Activated B cell treated with CpG ODN at 0.5 μM for 24 hours (primary cell): ENCODE measurements around the gene FKBP11. TPM values are rescaled to one million over a fixed set of nuclear protein-coding genes. Genes with fewer than 3 reads are reported as not detected.

Experiments used
- ATAC-seq: fragments of 200-7000 bp; cut with Tn5 transposase; one replicate; pipeline ENCODE4 v1.10.0; 2021; ENCODE audit warnings: low read depth, mild to moderate bottlenecking, moderate library complexity
- CTCF ChIA-PET: fragments of 350-600 bp; sonication (Branson Sonifier 250); formaldehyde crosslinking; loops from one replicate; lab custom pipeline; 2021; ENCODE audit warnings: antibody characterized with exemption; lab: Charles Lee
- POLR2A ChIA-PET: fragments of 350-600 bp; sonication (Branson Sonifier 250); formaldehyde crosslinking; loops from one replicate; lab custom pipeline; 2021; ENCODE audit warnings: antibody characterized with exemption; lab: Charles Lee
- DNase-seq: peaks from one replicate; pipeline ENCODE4 v3.0.0; 2022
- H3K27ac Mint-ChIP-seq: one replicate; pipeline ENCODE4 v1.8.0; 2020; ENCODE audit warnings: mixed read lengths
- H3K27me3 Mint-ChIP-seq: one replicate; pipeline ENCODE4 v1.8.0; 2021; ENCODE audit warnings: mixed read lengths
- H3K36me3 Mint-ChIP-seq: one replicate; pipeline ENCODE4 v1.8.0; 2021; ENCODE audit warnings: low read depth, mixed read lengths
- H3K4me1 Mint-ChIP-seq: one replicate; pipeline ENCODE4 v1.8.0; 2021; ENCODE audit warnings: mixed read lengths
- H3K4me3 Mint-ChIP-seq: one replicate; pipeline ENCODE4 v1.8.0; 2020; ENCODE audit warnings: mild to moderate bottlenecking, mixed read lengths
- H3K9me3 Mint-ChIP-seq: one replicate; pipeline ENCODE4 v1.8.0; 2020; ENCODE audit warnings: mixed read lengths
- CTCF ChIP-seq: fragments of 200-600 bp; IDR thresholded peaks from one replicate; pipeline ENCODE4 v1.8.0; 2022; ENCODE audit warnings: antibody characterized with exemption, mild to moderate bottlenecking
- intact Hi-C: fragments of 100-400 bp; cut with micrococcal nuclease; formaldehyde crosslinking; loops from one replicate; pipeline ENCODE4 v1.15.1; 2024
- total RNA-seq: library from RNA; stranded (reverse); gene quantifications from 2 replicates; pipeline ENCODE4 v1.2.3, GENCODE V29; 2022

FKBP11 gene
- total RNA-seq, 1 donor from 2014 or later = 22.9 TPM

DNA sequence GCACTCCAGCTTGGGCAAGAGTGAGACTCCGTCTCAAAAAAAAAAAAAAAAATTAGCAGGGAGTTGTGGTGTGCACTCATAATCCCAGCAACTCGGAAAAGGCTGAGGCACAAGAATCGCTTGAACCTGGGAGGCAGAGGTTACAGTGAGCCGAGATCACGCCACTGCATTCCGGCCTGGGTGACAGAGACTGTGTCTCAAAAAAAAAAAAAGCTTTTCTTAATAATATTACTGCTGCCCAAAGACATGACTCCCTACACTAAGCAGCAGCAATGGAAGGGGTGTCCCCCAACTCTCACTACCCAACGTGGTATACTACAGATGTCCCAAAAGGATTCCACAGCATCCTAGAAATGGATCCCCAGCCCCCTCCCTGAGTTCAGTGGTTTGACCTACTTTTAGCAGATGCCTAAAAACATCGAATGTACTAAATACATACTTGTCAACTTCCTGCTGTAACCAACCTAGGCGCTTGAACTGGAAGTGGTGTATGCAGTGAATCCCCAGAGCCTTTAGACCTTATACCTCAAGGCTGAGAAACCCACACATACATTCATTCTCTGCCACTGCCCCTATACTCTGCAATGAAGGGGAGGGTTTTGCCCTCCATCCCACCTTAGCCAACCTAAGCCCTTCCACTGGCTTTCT is 8.5 kb upstream of the FKBP11 start:
- DNase-seq = no peak
- no peaks in the 10 kb centered on the region for H3K9me3 Mint-ChIP-seq
- no peak for ATAC-seq
- peaks cover 66% of the 10 kb centered on the region for H3K36me3 Mint-ChIP-seq
- no peak for TF ChIP-seq CTCF
- no peaks in the 10 kb centered on the region for H3K27me3 Mint-ChIP-seq
- H3K27ac Mint-ChIP-seq = no peak overlapping the region
- ChIA-PET CTCF (interaction anchor here (0.6 to 2.1 kb wide), 7 partner anchors 9 to 63 kb away, joined by 3 to 11 read pairs (median 4); partner anchors contain the start of genes ARF3 and FKBP11), POLR2A (interaction anchor here (0.6 kb wide), 1 partner anchor 9 kb away, joined by 3 read pairs; no protein-coding TSS in a partner anchor)
- peaks cover 19% of the 10 kb centered on the region for H3K4me1 Mint-ChIP-seq
- no peak overlapping the region for H3K4me3 Mint-ChIP-seq
- intact Hi-C loops = no loop called here

- ChIA-PET POLR2A (no interaction called here), CTCF (interaction anchor here (1.6 to 2.1 kb wide), 2 partner anchors 8 to 36 kb away, joined by 3 to 11 read pairs; partner anchors contain the start of gene FKBP11)
- ATAC-seq (no peak), DNase-seq (no peak)
- no peak for TF ChIP-seq CTCF
- peaks cover 10% of the 10 kb centered on the region for H3K4me1 Mint-ChIP-seq
- intact Hi-C loops = no loop called here
- H3K36me3 Mint-ChIP-seq = peaks cover 58% of the 10 kb centered on the region
- H3K4me3 Mint-ChIP-seq = no peak overlapping the region
- no peak overlapping the region for H3K27ac Mint-ChIP-seq
- H3K27me3 Mint-ChIP-seq = no peaks in the 10 kb centered on the region
- H3K9me3 Mint-ChIP-seq = no peaks in the 10 kb centered on the region
Measured at GRCh38 chr12:48932878-48933277, 7.6 kb upstream of the FKBP11 start.

DNA sequence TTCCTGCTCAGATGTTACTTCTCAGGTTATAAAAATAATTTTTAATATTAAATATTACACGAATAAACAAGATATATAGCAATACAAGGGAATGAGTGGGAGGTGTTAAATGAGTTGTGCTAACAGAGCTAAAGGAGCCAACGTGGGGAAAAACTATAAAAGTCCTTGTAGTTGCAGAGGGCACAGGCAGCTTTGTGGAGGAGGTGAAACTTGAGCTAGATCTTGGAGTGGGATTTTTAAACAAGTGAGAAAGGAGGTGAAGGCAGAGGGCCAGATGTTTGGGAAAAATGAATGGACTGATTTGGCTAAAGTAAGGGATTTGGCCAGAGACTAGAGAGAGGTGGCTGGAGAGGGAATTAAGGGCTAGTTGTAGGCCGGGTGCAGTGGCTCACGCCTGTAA is 5.2 kb upstream of the FKBP11 start:
- DNase-seq (no peak), ATAC-seq (no peak)
- H3K36me3 Mint-ChIP-seq = peaks cover 46% of the 10 kb centered on the region
- ChIA-PET POLR2A (no interaction called here), CTCF (interaction anchor here (10.6 kb wide), 1 partner anchor 48 kb away, joined by 74 read pairs; the partner anchor contains the start of gene WNT1)
- no peaks in the 10 kb centered on the region for H3K27me3 Mint-ChIP-seq
- no peak overlapping the region for H3K4me3 Mint-ChIP-seq
- intact Hi-C loops = no loop called here
- H3K27ac Mint-ChIP-seq = no peak overlapping the region
- no peak for TF ChIP-seq CTCF
- H3K9me3 Mint-ChIP-seq = no peaks in the 10 kb centered on the region
- peaks cover 14% of the 10 kb centered on the region for H3K4me1 Mint-ChIP-seq

GRCh38 chr12:48929551-48929950 is 4.3 kb upstream of the FKBP11 start:
- Mint-ChIP-seq H3K27me3 (no peaks in the 10 kb centered on the region), H3K36me3 (peaks cover 46% of the 10 kb centered on the region), H3K4me1 (peaks cover 15% of the 10 kb centered on the region), H3K27ac (no peak overlapping the region), H3K9me3 (no peaks in the 10 kb centered on the region), H3K4me3 (no peak overlapping the region)
- CTCF ChIA-PET = interaction anchor here (1.0 to 10.6 kb wide), 3 partner anchors 49 to 77 kb away, joined by 3 to 74 read pairs (median 4); partner anchors contain the start of gene WNT1
- DNase-seq (no peak), ATAC-seq (no peak)
- no peak for TF ChIP-seq CTCF
- intact Hi-C loops = loop anchor here (10.0 kb wide), 1 partner anchor 305 kb away; no protein-coding TSS in a partner anchor
- POLR2A ChIA-PET = interaction anchor here (0.6 kb wide), 1 partner anchor 20 kb away, joined by 6 read pairs; no protein-coding TSS in a partner anchor

DNA sequence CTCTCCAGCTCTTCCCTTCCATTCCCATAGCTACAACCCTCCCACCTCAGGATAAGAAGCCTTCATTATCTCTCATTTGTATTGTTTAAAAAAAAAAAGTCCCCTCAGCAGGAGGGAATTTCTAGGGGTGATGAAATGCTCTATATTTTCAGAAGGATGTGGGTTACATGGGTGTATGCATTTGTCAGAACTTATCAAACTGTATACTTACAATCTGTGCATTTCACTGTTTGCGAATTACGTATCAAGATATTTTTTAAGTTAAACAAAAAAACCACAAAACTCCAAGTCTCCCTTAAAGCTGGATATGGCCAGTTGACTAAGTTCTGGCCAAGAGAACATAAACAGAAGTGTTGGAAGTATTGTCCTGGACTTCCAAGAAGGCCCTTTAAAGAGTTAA is 2.0 kb upstream of the FKBP11 start:
- no peak for DNase-seq
- no peaks in the 10 kb centered on the region for H3K27me3 Mint-ChIP-seq
- TF ChIP-seq CTCF = no peak
- POLR2A ChIA-PET = interaction anchor here (0.7 kb wide), 1 partner anchor 91 kb away, joined by 4 read pairs; the partner anchor contains the start of gene PRKAG1
- ATAC-seq = no peak
- intact Hi-C loops = loop anchor here (10.0 kb wide), 1 partner anchor 308 kb away; no protein-coding TSS in a partner anchor
- no peaks in the 10 kb centered on the region for H3K9me3 Mint-ChIP-seq
- H3K4me3 Mint-ChIP-seq = peak overlapping the region; percentile 1
- H3K27ac Mint-ChIP-seq = no peak overlapping the region
- H3K36me3 Mint-ChIP-seq = peaks cover 37% of the 10 kb centered on the region
- H3K4me1 Mint-ChIP-seq = peaks cover 27% of the 10 kb centered on the region
- CTCF ChIA-PET = interaction anchor here (1.2 to 10.6 kb wide), 2 partner anchors 9 to 51 kb away, joined by 4 to 74 read pairs; partner anchors contain the start of gene WNT1
